Measurements from ENCODE around the gene SUPT6H. TPM values are rescaled to one million over a fixed set of nuclear protein-coding genes. Genes with fewer than 3 reads are reported as not detected.

The SUPT6H gene
- total and polyA plus RNA-seq, 9 of the 15 experiments (the other 6 are each of a cell fraction or from before 2014, with no cell fraction given), result 1.7 to 77.7 (median 49.2) TPM

DNA sequence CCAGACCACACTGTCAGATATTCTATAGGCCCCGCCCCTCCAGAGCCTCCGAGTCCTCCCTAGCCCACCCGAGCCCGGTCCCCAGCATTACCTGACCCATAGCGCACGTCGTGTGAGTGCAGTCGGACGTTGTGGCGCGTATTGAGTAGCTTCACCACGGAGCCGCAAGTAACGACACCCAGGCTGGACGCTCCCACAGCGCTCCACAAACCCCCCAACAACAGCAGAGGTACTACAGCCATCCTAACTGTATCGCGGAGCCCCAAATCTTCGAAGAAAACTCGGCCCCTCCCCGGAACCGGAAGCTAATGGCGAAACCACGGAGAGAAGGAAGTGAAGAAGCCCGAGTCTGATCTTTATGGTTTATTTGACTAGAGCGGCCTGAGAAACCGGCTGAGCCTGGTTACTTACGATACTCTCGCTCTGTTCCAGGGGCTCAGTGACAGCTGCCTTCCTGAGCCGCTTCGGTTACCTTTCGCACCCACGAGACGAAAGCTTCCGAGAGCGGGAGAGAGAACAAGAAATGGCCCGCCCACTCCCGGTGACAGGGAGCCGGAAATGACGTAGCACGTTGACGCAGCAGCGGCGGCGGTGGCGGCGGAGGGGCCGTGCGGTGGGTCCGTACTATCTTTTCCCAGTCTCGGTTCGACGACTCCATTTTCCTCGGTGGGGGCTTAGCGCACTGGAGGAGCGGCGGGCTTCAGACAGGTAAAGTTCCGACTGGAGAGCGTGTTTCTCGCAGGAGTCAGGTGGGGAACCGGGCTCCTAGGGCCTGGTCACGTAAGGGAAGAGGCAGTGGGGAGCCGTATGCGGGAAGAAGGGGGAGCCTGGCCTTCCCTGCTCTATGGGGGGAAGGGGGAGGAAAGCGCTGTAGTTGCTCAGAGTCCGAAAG, at the start of gene SUPT6H, which contains the start of gene SDF2 (continued):
- TF ChIP-seq, protein P1, sequence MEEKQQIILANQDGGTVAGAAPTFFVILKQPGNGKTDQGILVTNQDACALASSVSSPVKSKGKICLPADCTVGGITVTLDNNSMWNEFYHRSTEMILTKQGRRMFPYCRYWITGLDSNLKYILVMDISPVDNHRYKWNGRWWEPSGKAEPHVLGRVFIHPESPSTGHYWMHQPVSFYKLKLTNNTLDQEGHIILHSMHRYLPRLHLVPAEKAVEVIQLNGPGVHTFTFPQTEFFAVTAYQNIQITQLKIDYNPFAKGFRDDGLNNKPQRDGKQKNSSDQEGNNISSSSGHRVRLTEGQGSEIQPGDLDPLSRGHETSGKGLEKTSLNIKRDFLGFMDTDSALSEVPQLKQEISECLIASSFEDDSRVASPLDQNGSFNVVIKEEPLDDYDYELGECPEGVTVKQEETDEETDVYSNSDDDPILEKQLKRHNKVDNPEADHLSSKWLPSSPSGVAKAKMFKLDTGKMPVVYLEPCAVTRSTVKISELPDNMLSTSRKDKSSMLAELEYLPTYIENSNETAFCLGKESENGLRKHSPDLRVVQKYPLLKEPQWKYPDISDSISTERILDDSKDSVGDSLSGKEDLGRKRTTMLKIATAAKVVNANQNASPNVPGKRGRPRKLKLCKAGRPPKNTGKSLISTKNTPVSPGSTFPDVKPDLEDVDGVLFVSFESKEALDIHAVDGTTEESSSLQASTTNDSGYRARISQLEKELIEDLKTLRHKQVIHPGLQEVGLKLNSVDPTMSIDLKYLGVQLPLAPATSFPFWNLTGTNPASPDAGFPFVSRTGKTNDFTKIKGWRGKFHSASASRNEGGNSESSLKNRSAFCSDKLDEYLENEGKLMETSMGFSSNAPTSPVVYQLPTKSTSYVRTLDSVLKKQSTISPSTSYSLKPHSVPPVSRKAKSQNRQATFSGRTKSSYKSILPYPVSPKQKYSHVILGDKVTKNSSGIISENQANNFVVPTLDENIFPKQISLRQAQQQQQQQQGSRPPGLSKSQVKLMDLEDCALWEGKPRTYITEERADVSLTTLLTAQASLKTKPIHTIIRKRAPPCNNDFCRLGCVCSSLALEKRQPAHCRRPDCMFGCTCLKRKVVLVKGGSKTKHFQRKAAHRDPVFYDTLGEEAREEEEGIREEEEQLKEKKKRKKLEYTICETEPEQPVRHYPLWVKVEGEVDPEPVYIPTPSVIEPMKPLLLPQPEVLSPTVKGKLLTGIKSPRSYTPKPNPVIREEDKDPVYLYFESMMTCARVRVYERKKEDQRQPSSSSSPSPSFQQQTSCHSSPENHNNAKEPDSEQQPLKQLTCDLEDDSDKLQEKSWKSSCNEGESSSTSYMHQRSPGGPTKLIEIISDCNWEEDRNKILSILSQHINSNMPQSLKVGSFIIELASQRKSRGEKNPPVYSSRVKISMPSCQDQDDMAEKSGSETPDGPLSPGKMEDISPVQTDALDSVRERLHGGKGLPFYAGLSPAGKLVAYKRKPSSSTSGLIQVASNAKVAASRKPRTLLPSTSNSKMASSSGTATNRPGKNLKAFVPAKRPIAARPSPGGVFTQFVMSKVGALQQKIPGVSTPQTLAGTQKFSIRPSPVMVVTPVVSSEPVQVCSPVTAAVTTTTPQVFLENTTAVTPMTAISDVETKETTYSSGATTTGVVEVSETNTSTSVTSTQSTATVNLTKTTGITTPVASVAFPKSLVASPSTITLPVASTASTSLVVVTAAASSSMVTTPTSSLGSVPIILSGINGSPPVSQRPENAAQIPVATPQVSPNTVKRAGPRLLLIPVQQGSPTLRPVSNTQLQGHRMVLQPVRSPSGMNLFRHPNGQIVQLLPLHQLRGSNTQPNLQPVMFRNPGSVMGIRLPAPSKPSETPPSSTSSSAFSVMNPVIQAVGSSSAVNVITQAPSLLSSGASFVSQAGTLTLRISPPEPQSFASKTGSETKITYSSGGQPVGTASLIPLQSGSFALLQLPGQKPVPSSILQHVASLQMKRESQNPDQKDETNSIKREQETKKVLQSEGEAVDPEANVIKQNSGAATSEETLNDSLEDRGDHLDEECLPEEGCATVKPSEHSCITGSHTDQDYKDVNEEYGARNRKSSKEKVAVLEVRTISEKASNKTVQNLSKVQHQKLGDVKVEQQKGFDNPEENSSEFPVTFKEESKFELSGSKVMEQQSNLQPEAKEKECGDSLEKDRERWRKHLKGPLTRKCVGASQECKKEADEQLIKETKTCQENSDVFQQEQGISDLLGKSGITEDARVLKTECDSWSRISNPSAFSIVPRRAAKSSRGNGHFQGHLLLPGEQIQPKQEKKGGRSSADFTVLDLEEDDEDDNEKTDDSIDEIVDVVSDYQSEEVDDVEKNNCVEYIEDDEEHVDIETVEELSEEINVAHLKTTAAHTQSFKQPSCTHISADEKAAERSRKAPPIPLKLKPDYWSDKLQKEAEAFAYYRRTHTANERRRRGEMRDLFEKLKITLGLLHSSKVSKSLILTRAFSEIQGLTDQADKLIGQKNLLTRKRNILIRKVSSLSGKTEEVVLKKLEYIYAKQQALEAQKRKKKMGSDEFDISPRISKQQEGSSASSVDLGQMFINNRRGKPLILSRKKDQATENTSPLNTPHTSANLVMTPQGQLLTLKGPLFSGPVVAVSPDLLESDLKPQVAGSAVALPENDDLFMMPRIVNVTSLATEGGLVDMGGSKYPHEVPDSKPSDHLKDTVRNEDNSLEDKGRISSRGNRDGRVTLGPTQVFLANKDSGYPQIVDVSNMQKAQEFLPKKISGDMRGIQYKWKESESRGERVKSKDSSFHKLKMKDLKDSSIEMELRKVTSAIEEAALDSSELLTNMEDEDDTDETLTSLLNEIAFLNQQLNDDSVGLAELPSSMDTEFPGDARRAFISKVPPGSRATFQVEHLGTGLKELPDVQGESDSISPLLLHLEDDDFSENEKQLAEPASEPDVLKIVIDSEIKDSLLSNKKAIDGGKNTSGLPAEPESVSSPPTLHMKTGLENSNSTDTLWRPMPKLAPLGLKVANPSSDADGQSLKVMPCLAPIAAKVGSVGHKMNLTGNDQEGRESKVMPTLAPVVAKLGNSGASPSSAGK (IDR thresholded peaks at IDR 0.05), result peak; percentile 66; the same call in 1 of the 2 replicates
- TF ChIP-seq ZSCAN32 (CRISPR knock-in tag; IDR thresholded peaks at IDR 0.05) (peak; percentile 16; the same call in 1 of the 2 replicates), ZNF408 (CRISPR knock-in tag; IDR thresholded peaks at IDR 0.05; ENCODE audit: low read depth) (no peak)
- TF ChIP-seq, protein P2, sequence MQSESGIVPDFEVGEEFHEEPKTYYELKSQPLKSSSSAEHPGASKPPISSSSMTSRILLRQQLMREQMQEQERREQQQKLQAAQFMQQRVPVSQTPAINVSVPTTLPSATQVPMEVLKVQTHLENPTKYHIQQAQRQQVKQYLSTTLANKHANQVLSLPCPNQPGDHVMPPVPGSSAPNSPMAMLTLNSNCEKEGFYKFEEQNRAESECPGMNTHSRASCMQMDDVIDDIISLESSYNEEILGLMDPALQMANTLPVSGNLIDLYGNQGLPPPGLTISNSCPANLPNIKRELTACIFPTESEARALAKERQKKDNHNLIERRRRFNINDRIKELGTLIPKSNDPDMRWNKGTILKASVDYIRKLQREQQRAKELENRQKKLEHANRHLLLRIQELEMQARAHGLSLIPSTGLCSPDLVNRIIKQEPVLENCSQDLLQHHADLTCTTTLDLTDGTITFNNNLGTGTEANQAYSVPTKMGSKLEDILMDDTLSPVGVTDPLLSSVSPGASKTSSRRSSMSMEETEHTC (IDR thresholded peaks at IDR 0.05), result 0 out of 2 replicates have a peak, but pooled peaks have one; percentile 21

Data from K562 (cell line).